GM19239 (cell line): ENCODE results near the gene RTCA.
"Not testable (repeated sequence)": the region's sequence is repeated elsewhere in the genome, so short reads cannot be mapped to it uniquely, and the experiment has no call there.

ENCODE experiments used
- DNase-seq: peaks from one replicate; pipeline ENCODE4 v3.0.0; 2011; ENCODE audit warnings: low spot score; ENCODE audit not compliant: insufficient read length
- FAIRE-seq: peaks from 2 replicates; lab custom pipeline; 2011; peaks lifted over from hg19 to GRCh38; lab: Jason Lieb, UNC

RTCA gene

DNA sequence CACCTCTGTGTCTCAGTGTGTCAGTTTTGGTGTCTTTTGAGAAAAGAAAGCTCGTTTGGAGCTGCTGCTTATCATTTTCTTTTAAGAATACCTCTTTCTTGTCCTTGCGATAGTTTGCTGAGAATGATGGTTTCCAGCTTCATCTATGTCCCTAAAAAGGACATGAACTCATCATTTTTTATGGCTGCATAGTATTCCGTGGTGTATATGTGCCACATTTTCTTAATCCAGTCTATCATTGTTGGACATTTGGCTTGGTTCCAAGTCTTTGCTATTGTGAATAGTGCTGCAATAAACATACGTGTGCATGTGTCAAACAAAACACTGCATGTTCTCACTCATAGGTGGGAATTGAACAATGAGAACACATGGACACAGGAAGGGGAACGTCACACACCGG is 73.7 kb downstream of the RTCA start:
- FAIRE-seq, DNase-seq: not testable (repeated sequence)

DNA sequence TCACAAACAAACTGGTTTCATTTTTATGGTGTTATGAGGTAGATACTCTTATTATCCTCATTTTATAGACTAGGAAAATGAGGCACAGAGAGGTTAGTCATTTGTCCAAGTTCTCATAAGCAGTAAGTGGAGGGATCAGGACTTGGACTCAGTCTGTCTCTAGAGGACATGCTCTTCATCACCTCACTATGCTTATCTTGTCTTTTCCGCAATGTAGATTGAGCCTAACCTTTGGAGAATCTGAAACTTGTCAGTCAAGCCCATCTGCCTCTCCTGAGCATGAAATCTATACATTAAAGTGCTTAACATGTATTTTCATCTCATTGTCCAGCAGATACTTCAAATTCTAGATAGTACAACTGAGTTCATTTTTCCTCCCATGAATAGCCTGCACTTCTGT is 74.5 kb downstream of the RTCA start:
- DNase-seq (no peak), FAIRE-seq (no peak)

DNA sequence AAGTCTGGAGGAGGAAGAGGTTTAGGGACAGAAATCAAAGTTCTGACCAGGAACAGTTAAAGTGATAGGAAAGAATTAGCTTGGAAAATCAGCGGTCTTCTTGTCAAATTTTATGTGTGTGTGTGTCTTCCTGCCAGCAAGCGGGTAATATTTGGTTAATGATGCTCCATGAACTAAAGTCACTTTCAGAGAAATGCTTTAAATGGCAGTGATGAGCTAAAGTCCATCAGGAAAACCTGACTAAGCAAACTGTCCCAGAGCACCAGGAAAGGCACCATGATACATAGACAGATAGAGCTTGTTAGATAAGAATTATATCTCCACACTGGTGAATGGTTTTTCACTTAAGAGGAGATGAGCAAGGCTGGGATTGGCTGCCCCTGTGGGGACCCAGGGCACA is 76.3 kb downstream of the RTCA start:
- FAIRE-seq (no peak), DNase-seq (no peak)
